Peyer's patch (tissue), 4 donors: ENCODE data around the gene KCNMA1. TPM values are rescaled to one million over a fixed set of nuclear protein-coding genes. Genes with fewer than 3 reads are reported as not detected.

Source experiments
- DNase-seq, 3 donors: peaks; one replicate each; pipeline ENCODE4 v3.0.0-alpha.2; 2017 to 2019
- H3K27ac ChIP-seq, 4 donors: fragments of 200-600 bp; sonication (generic); one replicate each; pipeline ENCODE4 v1.5.1; 2016 to 2019
- H3K27me3 ChIP-seq, 2 donors: fragments of 200-600 bp; sonication (generic); one replicate each; pipeline ENCODE4 v1.5.1; 2019
- H3K36me3 ChIP-seq, 3 donors: fragments of 200-600 bp; sonication (generic); one replicate each; pipeline ENCODE4 v1.5.1; 2016 to 2019
- H3K4me1 ChIP-seq, 4 donors: fragments of 200-600 bp; sonication (generic); one replicate each; pipeline ENCODE4 v1.5.1; 2016 to 2019
- H3K4me3 ChIP-seq, 4 donors: fragments of 200-600 bp; sonication (generic); 1 replicate in 3 of 4; 2 replicates in 1 of 4; pipeline ENCODE4 v1.5.1; 2016 to 2019; ENCODE audit warnings: mild to moderate bottlenecking in 1 of 4
- H3K9me3 ChIP-seq, 4 donors: fragments of 200-600 bp; sonication (generic); one replicate each; pipeline ENCODE4 v1.5.1; 2016 to 2019; ENCODE audit warnings: mild to moderate bottlenecking in 1 of 4
- POLR2A ChIP-seq, 2 donors: fragments of 450-650 bp; IDR thresholded peaks; one replicate each; pipeline ENCODE4 v1.5.1; 2017; ENCODE audit warnings: antibody characterized with exemption in 2 of 2, mild to moderate bottlenecking in 2 of 2, moderate library complexity in 2 of 2
- total RNA-seq, 4 donors: library from RNA; depleted of rRNA; stranded (reverse); fragments of >200 nt; gene quantifications; one replicate each; pipeline ENCODE4 v1.1.0, GENCODE V29; 2016
- TF ChIP-seq, protein P1 (sequence below), 6 experiments: fragments of 450-650 bp in 4 of 6; fragments of 200-600 bp in 2 of 6; sonication (generic) in 1 of 6; IDR thresholded peaks; one replicate each; pipeline ENCODE4 v1.5.1; 2017 to 2019; ENCODE audit warnings: antibody characterized with exemption in 6 of 6, mild to moderate bottlenecking in 3 of 6, moderate library complexity in 1 of 6

Gene KCNMA1
- total RNA-seq, 4 donors from 2014 or later = 17.8 to 29.1 (median 23.9) TPM

DNA sequence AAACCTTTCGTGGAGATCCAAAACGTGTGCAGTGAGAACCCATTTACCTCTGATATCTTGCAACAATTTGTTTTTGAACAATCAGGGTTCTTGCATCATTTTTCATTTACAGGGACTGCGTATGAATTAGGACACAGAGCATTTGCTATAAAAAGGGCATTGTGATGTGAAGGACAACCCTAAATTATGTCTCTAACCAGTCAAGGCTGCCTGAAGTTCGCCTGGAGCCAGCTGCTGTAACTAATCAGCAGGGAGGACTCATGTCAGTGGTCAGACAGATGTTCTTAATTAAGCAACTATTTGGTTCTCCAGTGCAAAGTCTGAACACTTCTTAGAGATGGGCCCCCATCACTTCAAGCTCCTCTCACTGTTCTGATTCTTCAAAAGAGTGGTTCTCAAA is 674.8 kb downstream of the KCNMA1 start:
- TF ChIP-seq POLR2A (IDR thresholded peaks at IDR 0.05) = no peak
- TF ChIP-seq, protein P1, sequence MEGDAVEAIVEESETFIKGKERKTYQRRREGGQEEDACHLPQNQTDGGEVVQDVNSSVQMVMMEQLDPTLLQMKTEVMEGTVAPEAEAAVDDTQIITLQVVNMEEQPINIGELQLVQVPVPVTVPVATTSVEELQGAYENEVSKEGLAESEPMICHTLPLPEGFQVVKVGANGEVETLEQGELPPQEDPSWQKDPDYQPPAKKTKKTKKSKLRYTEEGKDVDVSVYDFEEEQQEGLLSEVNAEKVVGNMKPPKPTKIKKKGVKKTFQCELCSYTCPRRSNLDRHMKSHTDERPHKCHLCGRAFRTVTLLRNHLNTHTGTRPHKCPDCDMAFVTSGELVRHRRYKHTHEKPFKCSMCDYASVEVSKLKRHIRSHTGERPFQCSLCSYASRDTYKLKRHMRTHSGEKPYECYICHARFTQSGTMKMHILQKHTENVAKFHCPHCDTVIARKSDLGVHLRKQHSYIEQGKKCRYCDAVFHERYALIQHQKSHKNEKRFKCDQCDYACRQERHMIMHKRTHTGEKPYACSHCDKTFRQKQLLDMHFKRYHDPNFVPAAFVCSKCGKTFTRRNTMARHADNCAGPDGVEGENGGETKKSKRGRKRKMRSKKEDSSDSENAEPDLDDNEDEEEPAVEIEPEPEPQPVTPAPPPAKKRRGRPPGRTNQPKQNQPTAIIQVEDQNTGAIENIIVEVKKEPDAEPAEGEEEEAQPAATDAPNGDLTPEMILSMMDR (IDR thresholded peaks at IDR 0.05) = no peak
- DNase-seq = no peak
- H3K4me3 ChIP-seq = no peak overlapping the region
- H3K9me3 ChIP-seq = no peaks in the 10 kb centered on the region
- H3K36me3 ChIP-seq = no peaks in the 10 kb centered on the region
- no peaks in the 10 kb centered on the region for H3K27me3 ChIP-seq
- H3K4me1 ChIP-seq = no peaks in the 10 kb centered on the region
- H3K27ac ChIP-seq = no peak overlapping the region

DNA sequence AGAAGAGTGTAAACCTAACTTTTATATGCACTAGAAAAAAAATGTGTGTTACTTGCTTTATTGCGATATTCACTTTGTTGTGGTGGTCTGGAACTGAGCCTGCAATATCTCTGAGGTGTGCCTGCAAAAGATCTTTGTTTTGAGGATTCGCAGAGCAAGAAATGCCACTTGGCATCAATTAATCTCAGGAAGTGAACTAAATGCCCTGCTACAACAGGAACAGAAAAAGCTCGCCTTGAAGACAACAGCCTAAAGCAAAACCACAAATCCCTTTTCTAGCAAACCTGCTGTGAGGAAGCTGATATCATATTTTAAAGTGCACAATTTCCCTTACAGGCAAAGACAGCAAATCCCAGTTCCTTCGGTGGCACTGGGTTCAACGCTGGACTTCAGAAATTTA is 675.8 kb downstream of the KCNMA1 start:
- Histone ChIP-seq H3K9me3 (no peaks in the 10 kb centered on the region), H3K27me3 (no peaks in the 10 kb centered on the region), H3K27ac (no peak overlapping the region), H3K4me1 (no peaks in the 10 kb centered on the region), H3K4me3 (no peak overlapping the region), H3K36me3 (no peaks in the 10 kb centered on the region)
- DNase-seq = no peak
- TF ChIP-seq, protein P1 (IDR thresholded peaks at IDR 0.05) = no peak
- no peak for TF ChIP-seq POLR2A (IDR thresholded peaks at IDR 0.05)

DNA sequence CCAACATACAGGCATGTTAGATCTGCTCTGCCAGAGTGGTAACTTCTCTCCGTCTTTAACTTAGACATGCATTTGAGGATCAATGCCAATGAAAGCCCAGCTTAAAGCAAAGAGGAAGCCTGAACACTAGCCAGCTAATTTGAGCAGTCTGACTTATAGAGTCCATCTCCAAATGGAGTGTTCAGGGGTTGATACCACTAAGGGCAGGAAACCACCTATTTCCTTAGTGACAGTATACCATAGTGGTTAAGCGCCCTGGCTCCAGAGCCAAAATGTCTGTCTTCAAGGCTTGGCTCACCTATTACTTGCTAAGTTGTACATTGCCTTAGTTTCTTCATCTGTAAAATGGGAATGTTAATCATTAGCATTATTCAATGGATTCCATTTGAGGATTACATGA is 678.5 kb downstream of the KCNMA1 start:
- H3K27ac ChIP-seq = no peak overlapping the region
- H3K9me3 ChIP-seq = no peaks in the 10 kb centered on the region
- H3K4me3 ChIP-seq = no peak overlapping the region
- H3K4me1 ChIP-seq = no peaks in the 10 kb centered on the region
- H3K27me3 ChIP-seq = no peaks in the 10 kb centered on the region
- no peak for DNase-seq
- TF ChIP-seq POLR2A (IDR thresholded peaks at IDR 0.05) = no peak
- TF ChIP-seq, protein P1 (IDR thresholded peaks at IDR 0.05) = no peak
- H3K36me3 ChIP-seq = no peaks in the 10 kb centered on the region

DNA sequence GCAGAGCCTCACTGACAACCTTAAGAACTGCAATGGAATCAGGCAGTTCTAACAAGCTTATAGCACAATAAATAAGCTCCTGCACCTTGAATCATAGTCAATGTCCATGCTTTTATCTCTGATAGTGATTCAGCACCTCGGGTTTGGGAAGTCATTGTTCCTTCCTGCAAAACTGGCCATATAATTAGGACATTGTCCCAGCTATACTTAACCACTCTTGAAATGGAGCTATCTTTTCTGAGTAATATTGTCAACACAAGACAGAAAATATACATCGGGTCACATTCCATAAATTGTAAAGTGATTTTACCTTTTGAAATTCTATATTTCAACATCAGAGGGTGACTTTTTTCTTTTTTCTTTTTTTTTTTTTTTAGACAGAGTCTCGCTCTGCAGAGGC is 682.8 kb downstream of the KCNMA1 start:
- no peak for DNase-seq
- H3K9me3 ChIP-seq = no peaks in the 10 kb centered on the region
- H3K4me1 ChIP-seq = no peaks in the 10 kb centered on the region
- no peak overlapping the region for H3K27ac ChIP-seq
- H3K36me3 ChIP-seq = no peaks in the 10 kb centered on the region
- no peak overlapping the region for H3K4me3 ChIP-seq
- no peaks in the 10 kb centered on the region for H3K27me3 ChIP-seq
- TF ChIP-seq, protein P1 (IDR thresholded peaks at IDR 0.05) = no peak
- no peak for TF ChIP-seq POLR2A (IDR thresholded peaks at IDR 0.05)

DNA sequence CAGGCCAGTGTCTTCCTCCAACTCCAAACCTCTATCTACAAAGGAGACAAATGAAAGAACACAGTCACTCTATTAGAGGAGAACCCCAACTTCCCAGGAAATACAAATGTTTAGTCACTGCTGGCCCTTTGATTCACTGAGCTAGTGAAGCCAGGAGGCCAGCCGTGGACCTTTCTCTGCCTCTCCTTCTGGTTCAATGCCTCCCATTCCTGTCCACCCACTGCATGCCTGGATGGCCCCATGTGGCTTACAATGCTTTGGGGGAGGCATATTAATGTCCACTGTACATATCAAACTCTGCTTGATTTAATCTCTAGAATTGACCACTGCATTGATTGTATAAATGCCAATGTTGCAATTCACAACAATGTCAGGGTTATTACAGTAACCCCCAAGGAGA is 687.3 kb downstream of the KCNMA1 start:
- TF ChIP-seq, protein P1 (IDR thresholded peaks at IDR 0.05) = no peak
- no peak for TF ChIP-seq POLR2A (IDR thresholded peaks at IDR 0.05)
- no peak for DNase-seq
- Histone ChIP-seq H3K27ac (no peak overlapping the region), H3K36me3 (no peaks in the 10 kb centered on the region), H3K9me3 (no peaks in the 10 kb centered on the region), H3K4me3 (no peak overlapping the region), H3K27me3 (no peaks in the 10 kb centered on the region), H3K4me1 (no peaks in the 10 kb centered on the region)

DNA sequence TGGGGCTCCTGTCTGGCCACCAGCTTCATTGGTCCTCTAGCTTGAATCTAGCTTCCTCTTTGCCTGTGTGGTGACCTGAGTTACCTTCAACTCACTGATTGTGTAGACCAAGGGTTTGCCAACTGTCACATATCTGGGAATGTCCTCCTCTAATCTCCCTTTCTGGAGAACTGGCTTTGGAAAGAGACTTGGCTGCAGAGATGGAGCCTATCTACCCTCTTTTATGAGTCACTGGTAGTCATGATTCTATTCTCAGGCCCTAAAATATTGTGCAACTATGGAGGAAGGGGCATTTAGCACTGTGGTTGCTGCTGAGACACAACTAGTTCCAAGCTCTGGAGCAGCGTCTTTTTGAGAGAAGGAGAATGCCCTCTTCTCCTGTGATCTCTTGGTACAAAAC is 691.3 kb downstream of the KCNMA1 start:
- no peaks in the 10 kb centered on the region for H3K36me3 ChIP-seq
- TF ChIP-seq POLR2A (IDR thresholded peaks at IDR 0.05) = no peak
- TF ChIP-seq, protein P1 (IDR thresholded peaks at IDR 0.05) = no peak
- H3K27ac ChIP-seq = no peak overlapping the region
- DNase-seq = no peak
- H3K4me3 ChIP-seq = no peak overlapping the region
- H3K9me3 ChIP-seq = no peaks in the 10 kb centered on the region
- no peaks in the 10 kb centered on the region for H3K27me3 ChIP-seq
- no peaks in the 10 kb centered on the region for H3K4me1 ChIP-seq
